Smooth muscle cell (in vitro differentiated cells): ENCODE measurements around the gene GJA3. TPM values are rescaled to one million over a fixed set of nuclear protein-coding genes. Genes with fewer than 3 reads are reported as not detected.

Experiments used
- DNase-seq: peaks from one replicate; lab custom pipeline; 2025; ENCODE audit not compliant: unreplicated experiment; lab: John Stamatoyannopoulos, UW
- H2AFZ ChIP-seq: fragments of 200-600 bp; sonication (generic); 2 replicates; pipeline ENCODE4 v1.6.0; 2016; ENCODE audit warnings: antibody characterized with exemption, low read depth, mild to moderate bottlenecking
- H3F3A ChIP-seq: fragments of 200-600 bp; sonication (generic); 2 replicates; pipeline ENCODE4 v1.6.0; 2017; ENCODE audit warnings: antibody characterized with exemption, low read depth
- H3K27ac ChIP-seq: fragments of 200-600 bp; sonication (generic); 2 replicates; pipeline ENCODE4 v1.5.1; 2016; ENCODE audit warnings: low read depth, mild to moderate bottlenecking
- H3K27me3 ChIP-seq: fragments of 200-600 bp; sonication (generic); 2 replicates; pipeline ENCODE4 v1.6.1; 2016; ENCODE audit warnings: low read depth, mild to moderate bottlenecking
- H3K36me3 ChIP-seq: fragments of 200-600 bp; sonication (generic); 2 replicates; pipeline ENCODE4 v1.5.1; 2016; ENCODE audit warnings: low read depth
- H3K4me1 ChIP-seq: fragments of 200-600 bp; sonication (generic); 2 replicates; pipeline ENCODE4 v1.5.1; 2016; ENCODE audit warnings: low read depth
- H3K4me2 ChIP-seq: fragments of 200-600 bp; sonication (generic); 2 replicates; pipeline ENCODE4 v1.6.0; 2016; ENCODE audit warnings: mild to moderate bottlenecking
- H3K4me3 ChIP-seq: fragments of 200-600 bp; sonication (generic); 2 replicates; pipeline ENCODE4 v1.5.1; 2016; ENCODE audit warnings: mild to moderate bottlenecking
- H3K79me2 ChIP-seq: fragments of 200-600 bp; sonication (generic); 2 replicates; pipeline ENCODE4 v1.6.0; 2016; ENCODE audit warnings: low read depth, mild to moderate bottlenecking
- H3K9ac ChIP-seq: fragments of 200-600 bp; sonication (generic); 2 replicates; pipeline ENCODE4 v1.6.0; 2016; ENCODE audit warnings: low read depth
- H3K9me3 ChIP-seq: fragments of 200-600 bp; sonication (generic); replicated peaks from 2 replicates; pipeline ENCODE4 v1.5.1; 2016; ENCODE audit warnings: low read depth
- H4K20me1 ChIP-seq: fragments of 200-600 bp; sonication (generic); 2 replicates; pipeline ENCODE4 v1.6.0; 2016; ENCODE audit warnings: low read depth
- WGBS: methylation state at CpG from one replicate; pipeline ENCODE4 v1.1.7; 2016; ENCODE audit warnings: low lambda C conversion rate; 5-methylcytosine and 5-hydroxymethylcytosine counted together
- polyA plus RNA-seq: library from polyadenylated mRNA; unstranded; fragments of >200 nt; fragmentation: Nextera tagmentation; extraction: Ambion mirVana; gene quantifications from 2 replicates; pipeline ENCODE4 v1.2.1, GENCODE V29; 2016
- total RNA-seq: library from RNA; depleted of rRNA; stranded (reverse); fragments of >200 nt; gene quantifications from 2 replicates; pipeline ENCODE4 v1.2.3, GENCODE V29; 2014
- TF ChIP-seq, protein P1 (sequence below): fragments of 200-600 bp; sonication (generic); IDR thresholded peaks from 2 replicates; pipeline ENCODE4 v1.5.1; 2017; ENCODE audit warnings: borderline replicate concordance, mild to moderate bottlenecking, antibody characterized with exemption; ENCODE audit not compliant: insufficient read depth, poor library complexity, severe bottlenecking

GJA3 gene
- total and polyA plus RNA-seq, 2 experiments from 2014 or later, result 1.3 to 1.5 TPM

DNA sequence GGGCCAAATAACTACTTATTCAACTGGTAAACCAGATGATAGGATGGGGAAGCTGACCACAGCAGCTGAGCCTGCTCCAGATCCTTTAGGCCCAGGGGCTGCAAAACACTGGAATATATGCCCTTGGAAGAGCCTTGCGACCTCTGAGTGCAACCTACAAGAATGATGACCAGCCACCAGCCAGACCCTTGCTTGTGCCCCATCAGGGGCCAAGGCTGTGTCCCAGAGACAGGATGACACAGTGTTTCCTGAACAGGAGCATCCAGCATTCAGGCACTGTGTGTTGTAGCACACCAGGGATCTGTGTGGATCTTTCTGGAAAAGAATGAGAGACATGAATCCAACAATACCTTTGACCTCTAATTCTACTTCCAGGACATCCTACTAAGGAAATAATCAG is 14.5 kb downstream of the GJA3 start:
- Histone ChIP-seq H3K4me2 (no peak overlapping the region), H3F3A (no peaks in the 10 kb centered on the region), H3K4me1 (no peaks in the 10 kb centered on the region), H3K36me3 (no peaks in the 10 kb centered on the region), H3K27ac (no peak overlapping the region), H2AFZ (no peak overlapping the region), H3K27me3 (peaks cover 22% of the 10 kb centered on the region), H3K9ac (no peak overlapping the region), H3K9me3 (no peaks in the 10 kb centered on the region), H3K79me2 (no peaks in the 10 kb centered on the region), H3K4me3 (no peak overlapping the region), H4K20me1 (no peaks in the 10 kb centered on the region)
- no peak for DNase-seq
- WGBS, result 96% methylated on average over 1 of the region's 1 CpG
- TF ChIP-seq, protein P1, sequence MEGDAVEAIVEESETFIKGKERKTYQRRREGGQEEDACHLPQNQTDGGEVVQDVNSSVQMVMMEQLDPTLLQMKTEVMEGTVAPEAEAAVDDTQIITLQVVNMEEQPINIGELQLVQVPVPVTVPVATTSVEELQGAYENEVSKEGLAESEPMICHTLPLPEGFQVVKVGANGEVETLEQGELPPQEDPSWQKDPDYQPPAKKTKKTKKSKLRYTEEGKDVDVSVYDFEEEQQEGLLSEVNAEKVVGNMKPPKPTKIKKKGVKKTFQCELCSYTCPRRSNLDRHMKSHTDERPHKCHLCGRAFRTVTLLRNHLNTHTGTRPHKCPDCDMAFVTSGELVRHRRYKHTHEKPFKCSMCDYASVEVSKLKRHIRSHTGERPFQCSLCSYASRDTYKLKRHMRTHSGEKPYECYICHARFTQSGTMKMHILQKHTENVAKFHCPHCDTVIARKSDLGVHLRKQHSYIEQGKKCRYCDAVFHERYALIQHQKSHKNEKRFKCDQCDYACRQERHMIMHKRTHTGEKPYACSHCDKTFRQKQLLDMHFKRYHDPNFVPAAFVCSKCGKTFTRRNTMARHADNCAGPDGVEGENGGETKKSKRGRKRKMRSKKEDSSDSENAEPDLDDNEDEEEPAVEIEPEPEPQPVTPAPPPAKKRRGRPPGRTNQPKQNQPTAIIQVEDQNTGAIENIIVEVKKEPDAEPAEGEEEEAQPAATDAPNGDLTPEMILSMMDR, result no peak

DNA sequence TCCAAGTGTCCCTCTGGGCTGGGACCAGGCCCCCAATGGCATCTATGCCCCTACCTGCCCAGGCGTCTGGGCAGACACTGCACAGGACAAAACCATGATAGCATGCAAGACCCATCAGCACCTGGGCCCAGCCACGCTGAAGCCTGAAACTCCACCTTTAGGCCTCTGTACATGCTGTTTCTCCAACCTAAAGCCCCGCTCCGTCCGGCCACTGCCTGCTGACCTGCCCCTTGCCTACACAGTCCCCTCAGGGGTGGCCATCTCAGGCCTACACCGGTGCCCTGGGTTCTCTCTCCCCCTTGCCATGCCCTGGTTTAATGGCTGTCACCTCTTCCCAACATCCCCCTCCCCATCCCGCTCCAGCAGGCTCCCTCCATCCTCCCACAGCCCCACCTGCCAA is 15.3 kb downstream of the GJA3 start:
- Histone ChIP-seq H4K20me1 (no peaks in the 10 kb centered on the region), H3K4me1 (no peaks in the 10 kb centered on the region), H3K4me2 (no peak overlapping the region), H3K36me3 (no peaks in the 10 kb centered on the region), H3K79me2 (no peaks in the 10 kb centered on the region), H3K27me3 (peaks cover 22% of the 10 kb centered on the region), H3K9me3 (no peaks in the 10 kb centered on the region), H3F3A (no peaks in the 10 kb centered on the region), H3K27ac (no peak overlapping the region), H2AFZ (no peak overlapping the region), H3K9ac (no peak overlapping the region), H3K4me3 (no peak overlapping the region)
- no peak for DNase-seq
- 75% methylated on average over 7 of the region's 7 CpGs for WGBS
- TF ChIP-seq, protein P1, result no peak

DNA sequence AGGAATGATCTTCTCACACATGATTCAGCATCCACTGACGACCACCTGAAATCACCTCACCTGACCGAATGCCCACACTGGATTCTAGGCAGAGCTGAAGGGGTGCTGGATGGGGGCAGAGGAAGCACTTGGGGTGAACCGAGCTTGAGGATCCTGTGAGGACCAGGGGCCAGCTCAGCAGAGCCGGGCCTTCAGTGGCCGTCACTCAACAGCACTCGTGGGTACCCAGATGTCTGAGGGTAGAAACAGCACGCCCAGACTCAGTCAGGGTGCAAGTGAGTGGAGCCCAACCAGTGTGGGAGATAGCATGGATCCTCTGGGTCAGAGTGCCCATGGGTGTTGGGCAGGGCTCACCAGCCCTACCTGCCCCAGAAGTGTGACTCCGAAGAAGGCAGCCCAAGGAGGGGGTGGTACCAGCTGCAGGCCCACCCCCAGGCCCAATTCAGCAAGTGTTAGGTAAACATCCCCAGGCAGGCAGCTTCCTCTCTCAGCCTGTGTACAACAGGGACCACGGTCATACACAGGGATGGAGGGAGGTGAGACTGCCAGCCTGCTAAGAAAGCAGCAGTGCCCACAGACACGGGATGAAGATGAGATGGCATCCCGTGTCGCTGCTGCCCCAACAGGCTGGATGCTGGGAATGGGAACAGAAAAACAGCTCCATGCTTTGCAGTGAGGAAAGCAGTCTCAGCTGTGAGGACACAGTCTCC is 16.6 kb downstream of the GJA3 start:
- Histone ChIP-seq H3F3A (no peaks in the 10 kb centered on the region), H3K9ac (no peak overlapping the region), H2AFZ (no peak overlapping the region), H4K20me1 (no peaks in the 10 kb centered on the region), H3K79me2 (no peaks in the 10 kb centered on the region), H3K36me3 (no peaks in the 10 kb centered on the region), H3K27ac (no peak overlapping the region), H3K27me3 (peaks cover 21% of the 10 kb centered on the region), H3K4me2 (no peak overlapping the region), H3K4me3 (no peak overlapping the region), H3K9me3 (no peaks in the 10 kb centered on the region), H3K4me1 (no peaks in the 10 kb centered on the region)
- WGBS, result 88% methylated on average over 12 of the region's 12 CpGs
- TF ChIP-seq, protein P1, result no peak
- no peak for DNase-seq

DNA sequence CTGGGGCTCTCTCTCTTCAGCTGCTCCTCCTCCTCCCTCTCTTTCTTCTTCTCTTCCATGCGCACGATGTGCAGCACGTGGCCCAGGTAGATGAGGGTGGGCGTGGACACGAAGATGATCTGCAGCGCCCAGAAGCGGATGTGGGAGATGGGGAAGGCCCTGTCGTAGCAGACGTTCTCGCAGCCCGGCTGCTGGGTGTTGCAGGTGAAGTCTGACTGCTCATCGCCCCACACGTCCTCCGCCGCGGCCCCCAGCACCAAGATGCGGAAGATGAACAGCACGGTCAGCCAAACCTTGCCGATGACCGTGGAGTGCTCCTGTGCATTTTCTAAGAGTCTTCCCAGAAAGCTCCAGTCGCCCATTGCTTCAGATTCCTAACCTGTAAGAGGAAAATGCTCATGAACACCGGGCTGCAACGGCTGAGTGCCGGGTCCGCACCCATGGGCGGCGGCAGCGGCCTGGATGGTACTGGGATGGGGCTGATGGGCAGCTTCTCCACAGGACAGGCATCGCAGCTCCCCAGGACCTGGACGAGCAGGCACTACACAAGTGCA is 17.8 kb downstream of the GJA3 start:
- 94% methylated on average over 30 of the region's 30 CpGs for WGBS
- DNase-seq, result no peak

More for the DNA sequence above, 17.8 kb downstream of the GJA3 start:
- Histone ChIP-seq H4K20me1 (no peaks in the 10 kb centered on the region), H3K27ac (no peak overlapping the region), H3K4me2 (no peak overlapping the region), H3K27me3 (peaks cover 19% of the 10 kb centered on the region), H3F3A (no peaks in the 10 kb centered on the region), H2AFZ (no peak overlapping the region), H3K9ac (no peak overlapping the region), H3K4me3 (no peak overlapping the region), H3K4me1 (no peaks in the 10 kb centered on the region), H3K79me2 (no peaks in the 10 kb centered on the region), H3K36me3 (no peaks in the 10 kb centered on the region), H3K9me3 (no peaks in the 10 kb centered on the region)
- TF ChIP-seq, protein P1, result no peak
